Stimulated activated CD4-positive, alpha-beta T cell treated with anti-CD3 and anti-CD28 coated beads, Interleukin-1b, Interleukin-23, amount 100 ng/mL, for 24 hours (primary cell): ENCODE measurements around the gene THOP1.
A peak's percentile ranks its signal among the peaks of the same experiment; 100 is the strongest.

Experiments used
- DNase-seq, 4 experiments: peaks; one replicate each; pipeline ENCODE4 v3.0.0-alpha.2; 2020; ENCODE audit warnings: low read depth in 4 of 4, low spot score in 1 of 4

THOP1 gene

DNA sequence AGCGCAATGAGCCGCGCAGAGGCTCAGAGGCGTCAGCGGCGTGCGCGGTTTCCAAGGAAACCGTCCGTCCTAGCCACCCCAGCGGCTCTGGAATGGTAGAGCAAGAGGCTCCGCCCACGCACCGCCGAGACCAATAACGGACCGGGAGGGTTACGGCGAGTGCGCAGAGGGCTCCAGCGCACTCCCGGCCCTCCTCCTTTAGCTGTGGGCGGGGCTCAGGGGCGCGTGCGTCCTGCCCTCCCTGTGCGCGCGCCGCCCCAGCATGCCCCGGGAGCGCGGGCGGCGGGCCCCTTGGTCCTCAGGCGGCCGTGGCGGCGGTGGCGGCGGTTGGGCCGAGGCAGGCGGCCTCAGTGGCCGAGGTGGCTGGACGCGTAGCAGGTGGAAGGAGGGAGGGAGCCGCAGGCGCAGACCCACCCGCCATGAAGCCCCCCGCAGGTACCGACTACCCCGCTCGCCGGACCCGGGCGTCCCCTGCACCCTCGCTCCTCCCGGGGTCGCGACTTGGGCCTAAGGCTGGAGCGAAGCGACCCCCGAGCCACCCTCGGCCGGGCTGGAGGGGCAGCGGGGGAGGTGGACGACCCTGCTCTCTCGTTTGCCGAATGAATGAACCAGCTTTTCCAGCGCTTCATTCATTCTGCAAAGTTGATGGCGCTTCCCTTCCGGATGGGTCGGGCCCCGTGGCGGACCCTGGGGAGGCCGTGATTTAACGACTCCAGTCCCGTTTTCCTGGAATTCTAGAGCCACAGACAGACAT is at the start of gene THOP1:
Gene THOP1 (plus strand): TSS at position 260 of the 754 bp plus-strand sequence. CDS start 160 bp downstream, at position 420.
- peak; percentile 97 to 100 (median 100) for DNase-seq

DNA sequence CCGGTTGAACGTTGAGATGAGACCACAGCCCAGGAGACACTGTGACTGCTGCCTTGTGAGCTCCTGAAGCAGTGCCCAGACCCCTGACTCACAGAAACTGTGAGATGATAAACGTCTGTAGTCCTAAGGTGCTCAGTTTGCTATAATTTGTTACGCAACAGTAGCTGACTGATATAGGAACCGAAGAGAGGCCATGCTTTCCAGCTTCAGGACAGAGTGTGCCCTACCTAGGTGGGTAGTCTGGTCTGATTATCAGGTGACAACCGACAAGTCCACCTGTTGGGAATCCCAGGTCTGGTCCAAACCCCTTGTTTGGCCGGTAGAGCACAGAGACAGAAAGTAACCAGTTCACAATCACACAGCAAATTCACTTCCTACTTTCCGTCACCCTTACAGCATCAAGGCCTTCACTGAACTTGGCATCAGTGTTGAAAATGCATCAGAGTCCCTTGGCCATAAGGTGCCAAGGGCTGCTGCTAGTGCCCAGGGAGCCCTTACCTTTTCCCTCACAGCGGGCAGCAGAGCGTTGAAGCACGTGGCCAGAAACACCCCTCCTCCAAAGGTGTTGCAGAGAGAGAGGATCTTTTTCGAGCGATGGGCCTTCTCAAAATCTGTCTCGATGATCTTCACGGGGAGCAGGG is 48.6 kb upstream of the THOP1 start:
- DNase-seq: no peak

DNA sequence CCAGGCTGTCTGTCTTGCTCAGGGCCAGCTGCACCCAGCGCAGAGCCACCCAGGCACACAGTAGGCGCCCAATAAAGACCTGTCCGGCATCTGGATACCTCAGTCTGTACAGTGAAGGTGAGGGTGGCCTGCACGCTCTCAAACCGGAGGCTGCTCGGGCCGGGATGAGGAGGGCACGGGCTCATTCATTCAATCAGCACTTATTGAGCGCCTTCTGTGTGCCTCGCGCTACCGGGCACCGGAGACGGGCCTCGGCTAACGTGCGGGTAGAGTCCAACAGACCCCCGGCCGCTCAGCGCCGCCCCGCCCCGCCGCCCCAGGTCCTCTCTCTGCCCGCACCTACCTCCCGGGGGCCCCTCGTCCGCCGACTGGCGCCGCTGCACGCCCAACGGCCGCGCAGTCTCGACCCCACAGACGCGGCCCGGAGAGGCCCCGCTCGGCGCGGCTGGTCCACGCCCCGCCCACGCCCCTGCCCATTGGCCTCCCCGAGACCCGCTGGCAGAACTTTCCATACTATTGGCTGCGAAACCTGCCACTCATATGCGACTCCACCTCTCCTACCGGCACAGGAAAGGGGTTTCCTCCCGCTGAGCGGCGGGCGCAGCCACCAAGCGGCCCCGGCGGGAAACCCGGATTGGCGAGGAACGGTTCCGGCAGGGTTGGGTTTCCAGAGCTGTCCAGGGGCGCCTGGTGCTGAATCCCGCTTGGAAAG is 45.5 kb upstream of the THOP1 start, which contains the start of gene SLC39A3:
Gene SLC39A3 (minus strand): TSS at position 416 of the 712 bp plus-strand sequence. CDS start 2,760 bp downstream, outside the sequence.
- peak; percentile 99 to 100 (median 99) for DNase-seq

DNA sequence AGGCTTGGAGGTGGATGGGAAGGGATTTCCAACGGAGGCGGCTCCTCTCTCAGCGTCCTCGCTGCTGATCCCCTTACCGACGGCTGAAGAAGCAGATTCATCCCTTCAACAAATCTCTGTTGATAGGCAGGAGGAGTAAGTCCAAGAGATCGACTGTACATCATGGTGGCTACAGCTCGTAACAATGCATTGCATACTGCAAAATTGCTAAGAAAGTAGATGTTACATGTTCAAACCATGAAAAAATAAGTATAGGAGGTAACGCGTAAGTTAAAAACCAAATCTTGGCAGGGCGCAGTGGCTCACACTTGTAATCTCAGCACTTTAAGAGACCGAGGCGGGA is 45.0 kb upstream of the THOP1 start:
- no peak for DNase-seq

DNA sequence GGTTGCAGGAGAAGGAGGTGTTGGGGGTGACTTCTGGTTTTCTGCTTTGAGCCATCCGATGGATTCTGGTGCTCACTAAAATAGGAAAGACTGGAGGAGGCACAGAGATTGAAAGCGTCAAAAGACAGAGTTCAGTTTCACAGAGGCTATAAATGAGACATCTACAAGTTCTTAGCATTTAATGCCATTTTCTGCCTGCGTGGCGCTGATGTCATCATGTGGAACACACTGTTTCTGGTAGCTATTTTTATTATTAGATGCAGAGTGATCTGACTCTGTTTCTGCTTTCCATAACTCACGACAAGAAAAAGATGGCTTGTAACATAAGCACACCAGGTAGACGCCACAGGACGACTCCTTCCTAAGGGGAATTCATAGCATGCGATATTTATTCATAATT is 42.2 kb upstream of the THOP1 start:
- no peak for DNase-seq

DNA sequence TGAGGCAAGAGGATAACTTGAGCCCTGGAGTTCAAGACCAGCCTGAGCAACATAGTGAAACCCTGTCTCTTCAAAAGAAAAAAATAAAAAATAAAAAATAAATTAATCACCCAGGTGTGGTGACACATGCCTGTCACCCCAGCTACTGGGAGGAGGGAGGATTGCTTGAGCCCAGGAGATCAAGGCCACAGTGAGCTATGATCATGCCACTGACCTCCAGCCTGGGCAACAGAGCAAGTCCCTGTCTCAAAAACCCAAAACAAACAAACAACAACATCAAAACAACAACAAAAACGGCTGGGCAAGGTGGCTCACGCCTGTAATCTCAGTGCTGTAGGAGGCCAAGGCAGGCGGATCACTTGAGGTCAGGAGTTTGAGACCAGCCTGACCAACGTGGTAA is 41.2 kb upstream of the THOP1 start:
- DNase-seq: no peak

DNA sequence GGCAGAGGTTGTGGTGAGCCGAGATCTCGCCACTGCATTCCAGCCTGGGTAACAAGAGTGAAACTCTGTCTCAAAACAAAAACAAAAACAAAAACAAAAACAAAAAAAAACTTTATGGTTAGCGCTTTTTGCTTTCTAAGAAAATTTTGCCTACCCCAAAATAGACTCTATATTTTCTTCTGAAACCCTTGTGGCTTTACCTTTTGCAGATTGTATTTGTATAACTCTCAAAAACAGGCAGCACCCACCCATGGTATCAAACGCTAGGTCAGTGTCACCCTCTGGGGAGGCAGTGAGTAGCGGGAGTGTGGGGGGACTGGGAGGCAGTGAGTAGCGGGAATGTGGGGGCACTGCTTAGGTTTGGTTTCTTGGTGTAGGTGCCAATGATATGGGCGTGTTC is 38.0 kb upstream of the THOP1 start:
- DNase-seq: no peak

DNA sequence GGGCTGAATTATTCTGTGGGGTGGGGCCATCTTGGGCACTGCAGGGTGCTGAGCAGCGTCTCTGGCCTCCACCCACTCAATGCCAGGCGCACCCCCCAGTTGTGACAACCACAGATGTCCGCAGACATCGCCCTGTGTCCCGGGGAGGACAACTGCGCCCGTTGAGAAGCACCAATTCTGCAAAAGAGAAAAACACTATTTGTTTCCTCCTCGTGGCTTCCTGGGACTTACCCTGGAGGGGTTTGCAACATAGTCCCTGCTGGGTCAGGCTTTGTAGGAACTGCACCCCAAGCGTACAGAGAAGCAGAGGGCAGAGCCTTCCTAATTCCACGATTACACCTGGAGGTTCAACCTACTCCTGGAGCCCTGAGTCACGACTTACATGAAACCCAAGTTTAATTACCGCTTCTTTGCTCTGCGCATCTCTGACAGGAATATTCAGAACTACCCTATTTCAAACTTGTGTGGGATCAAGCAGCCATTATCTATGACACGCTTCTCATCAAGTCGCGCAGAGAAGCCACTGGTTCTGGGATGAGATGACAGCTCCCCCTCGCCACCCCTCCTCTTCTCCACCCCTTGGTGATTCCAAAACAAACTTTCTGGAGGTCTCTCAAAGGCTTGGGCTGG is 34.4 kb upstream of the THOP1 start:
- DNase-seq: no peak

DNA sequence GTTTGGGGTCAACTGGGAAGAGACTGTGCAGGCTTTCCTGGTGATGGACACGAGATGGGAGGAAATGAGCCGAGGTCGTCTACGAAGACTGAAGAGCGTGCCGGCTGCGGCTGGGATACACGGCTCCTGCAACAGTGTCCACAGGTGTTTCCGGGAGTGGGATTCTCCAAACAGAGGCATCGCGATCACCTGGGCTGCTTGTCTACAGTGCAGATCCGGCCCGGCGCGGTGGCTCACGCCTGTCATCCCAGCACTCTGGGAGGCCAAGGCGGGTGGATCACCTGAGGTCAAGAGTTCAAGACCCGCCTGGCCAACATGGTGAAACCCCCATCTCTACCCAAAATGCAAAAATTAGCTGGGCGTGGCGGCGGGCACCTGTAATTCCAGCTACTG is 33.9 kb upstream of the THOP1 start:
- DNase-seq: no peak

DNA sequence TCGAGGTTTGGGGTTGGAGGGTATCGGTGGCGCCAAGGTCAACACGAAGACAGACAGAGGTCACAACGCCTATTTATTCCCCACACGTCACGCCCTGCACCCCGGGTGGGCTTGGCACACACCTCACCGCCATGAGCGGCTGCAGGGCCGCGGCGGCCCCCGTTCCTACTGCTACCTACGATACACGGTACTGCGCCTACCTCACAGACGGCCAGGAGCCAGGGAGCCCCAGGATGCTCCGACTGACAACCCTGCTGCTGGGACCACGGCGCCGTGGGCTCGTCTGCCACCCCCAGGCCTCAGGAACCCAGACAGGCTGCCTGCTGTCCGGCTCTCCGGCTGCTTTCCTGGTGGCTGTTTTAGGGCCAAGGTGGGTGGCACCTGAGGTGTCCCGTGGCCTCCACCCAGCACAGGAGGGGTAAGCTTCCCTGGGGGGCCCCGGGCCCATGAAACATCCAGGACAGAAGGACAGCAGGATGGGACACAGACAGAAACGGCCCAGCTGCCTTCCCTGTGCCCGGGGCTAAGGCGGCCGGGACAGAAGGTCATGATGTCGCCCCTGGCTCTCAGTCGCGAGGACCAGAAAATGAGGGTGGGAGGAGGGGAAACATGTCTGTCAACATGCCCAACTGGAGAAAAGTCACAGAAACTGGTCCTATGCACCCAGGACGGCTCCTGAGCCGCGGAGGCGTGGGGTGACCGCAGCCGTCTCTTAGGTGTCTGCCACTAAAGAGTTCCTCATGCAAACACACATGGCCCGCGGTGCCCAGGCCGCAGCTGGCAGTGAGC is 30.4 kb upstream of the THOP1 start:
- no peak for DNase-seq

DNA sequence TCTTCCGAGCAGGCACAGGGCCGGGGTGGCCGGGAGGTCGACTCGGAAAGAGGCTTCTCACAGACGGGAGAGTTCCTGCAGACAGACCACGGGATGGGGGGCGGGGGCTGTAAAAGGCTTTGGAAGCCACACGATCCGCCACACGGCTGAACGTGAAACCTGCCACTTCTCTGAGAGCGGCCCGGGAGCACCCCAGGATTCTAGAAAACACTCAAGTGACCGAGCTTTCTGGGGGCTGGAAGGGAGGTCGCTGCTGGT is 29.9 kb upstream of the THOP1 start:
- DNase-seq: no peak

DNA sequence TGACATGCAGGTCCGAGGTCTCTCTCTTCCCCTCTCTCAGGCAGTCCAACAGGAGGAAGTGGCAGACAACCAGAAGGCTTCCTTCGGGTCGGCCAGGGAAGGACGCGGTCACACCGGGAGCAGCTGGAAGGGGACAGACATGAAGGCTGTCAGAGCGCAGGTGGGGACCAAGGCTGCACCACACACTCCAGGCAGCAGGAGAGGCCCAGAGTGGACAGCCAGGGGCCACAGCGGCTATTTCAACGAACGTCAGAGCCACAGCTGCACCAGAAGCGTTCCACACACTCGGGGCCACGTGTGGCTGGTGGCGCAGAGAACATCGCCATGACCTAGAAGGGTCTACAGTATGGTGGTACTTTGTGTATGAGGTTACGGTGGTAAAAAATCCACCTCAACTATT is 29.5 kb upstream of the THOP1 start:
- DNase-seq: no peak

DNA sequence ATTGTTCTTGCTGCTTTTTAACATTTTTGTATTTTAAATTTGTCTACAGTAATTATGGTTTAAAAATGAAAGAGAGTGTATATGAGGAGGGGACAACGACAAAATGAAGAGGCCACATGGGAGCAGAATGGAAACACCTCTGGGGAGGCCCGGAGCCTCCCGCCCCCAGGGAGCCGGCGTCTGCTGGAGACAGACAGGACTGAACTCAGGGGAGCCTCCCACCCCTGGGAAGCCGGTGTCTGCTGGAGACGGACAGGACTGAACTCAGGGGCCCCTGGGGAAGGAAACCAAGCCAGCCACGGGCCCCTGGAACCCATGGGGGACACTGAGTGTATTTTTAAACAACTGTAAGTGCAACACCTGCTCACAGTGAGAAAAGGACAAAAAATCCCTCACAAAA is 28.8 kb upstream of the THOP1 start:
- DNase-seq: no peak

DNA sequence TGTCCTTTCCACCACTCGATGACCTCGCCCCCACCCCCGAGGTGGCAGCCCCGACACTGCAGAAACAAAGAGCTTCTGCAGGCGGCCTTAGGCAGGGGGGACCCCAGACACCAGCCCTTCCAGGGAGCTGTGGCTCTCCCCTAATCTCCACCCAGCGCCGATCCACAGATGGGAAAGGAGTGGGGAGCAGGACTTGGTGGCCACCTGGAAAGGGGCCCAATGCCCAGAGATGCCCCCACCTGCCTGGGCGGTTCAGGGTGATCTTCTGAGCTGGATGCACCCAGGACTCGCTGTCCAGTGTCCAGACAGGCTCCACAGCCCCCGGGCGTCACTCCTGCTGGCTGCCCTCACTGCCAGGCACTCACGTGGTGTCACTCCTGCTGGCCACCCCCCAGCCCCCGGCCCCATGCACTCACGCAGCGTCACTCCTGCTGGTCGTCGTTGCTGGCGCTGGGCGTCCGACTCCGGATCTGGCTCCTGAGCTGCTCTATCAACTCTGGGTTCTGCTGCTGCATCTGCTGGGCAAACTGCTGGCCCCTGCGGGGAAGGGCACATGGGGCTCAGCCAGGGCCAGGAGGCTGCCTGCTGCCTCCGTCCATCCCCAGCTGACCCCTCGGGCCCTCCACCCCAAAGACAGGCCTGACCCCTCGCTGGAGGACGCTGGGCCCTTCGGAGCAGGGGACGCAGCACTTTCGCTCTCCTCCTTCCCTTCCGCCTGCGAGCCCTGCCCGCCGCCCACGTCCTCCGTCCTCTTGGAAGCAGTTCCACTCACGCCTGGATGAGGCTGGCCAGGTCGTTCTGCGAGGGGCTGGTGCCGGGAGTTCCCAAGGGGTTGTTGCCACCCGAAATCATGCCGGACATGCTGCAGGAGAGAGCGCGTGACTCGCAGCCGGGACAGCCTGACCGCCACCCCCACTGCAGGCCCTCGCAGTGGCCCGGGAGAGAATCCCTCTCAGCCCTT is 28.1 kb upstream of the THOP1 start:
- DNase-seq: no peak

DNA sequence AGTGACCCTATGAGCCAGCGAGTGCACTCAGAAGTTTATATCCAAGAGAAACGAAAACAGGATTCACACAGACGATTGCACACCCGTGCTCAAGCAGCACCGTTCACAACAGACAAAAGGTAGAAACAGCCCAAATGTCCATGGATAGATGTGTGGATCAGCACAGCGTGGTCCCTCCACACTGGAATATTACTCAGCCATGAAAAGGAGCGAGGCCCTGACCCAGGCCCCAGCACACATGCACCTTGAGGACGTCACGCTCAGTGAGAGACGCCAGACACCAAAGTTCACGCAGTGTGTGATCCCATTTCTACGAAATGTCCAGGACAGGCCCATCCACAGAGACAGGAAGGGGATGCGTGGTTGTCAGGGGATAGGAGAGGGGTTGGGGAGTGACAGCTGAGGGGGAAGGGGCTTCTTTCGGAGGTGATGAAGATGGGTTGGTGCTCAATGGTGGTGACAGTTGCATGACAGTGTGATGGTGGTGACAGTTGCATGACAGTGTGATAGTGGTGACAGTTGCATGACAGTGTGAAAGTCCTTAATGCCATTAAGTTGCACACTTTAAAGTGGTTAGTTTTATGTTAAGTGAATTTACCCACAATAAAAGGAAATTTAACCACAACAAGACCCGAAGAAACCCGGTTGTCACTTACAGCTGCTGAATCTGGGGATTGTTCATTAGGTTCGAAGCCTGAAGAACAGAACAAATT is 26.5 kb upstream of the THOP1 start:
- no peak for DNase-seq

DNA sequence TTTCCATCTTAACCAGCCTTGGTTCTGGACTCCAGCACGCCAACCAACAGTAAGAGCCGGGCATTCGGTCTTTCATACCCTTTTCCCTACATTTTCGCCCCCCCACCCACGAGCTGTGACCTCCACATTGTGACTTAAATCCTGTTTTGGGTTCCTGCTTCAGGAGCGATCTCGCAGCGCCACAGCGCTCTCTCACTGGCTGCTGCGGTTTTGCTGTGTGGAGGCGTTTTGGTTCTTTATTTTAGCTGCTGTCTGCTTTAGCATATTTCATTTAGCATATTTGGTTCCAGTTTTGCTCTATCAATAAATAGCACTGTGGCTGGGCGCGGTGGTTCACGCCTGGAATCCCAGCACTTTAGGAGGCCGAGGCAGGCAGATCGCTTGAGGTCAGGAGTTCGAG is 25.9 kb upstream of the THOP1 start:
- DNase-seq: no peak

DNA sequence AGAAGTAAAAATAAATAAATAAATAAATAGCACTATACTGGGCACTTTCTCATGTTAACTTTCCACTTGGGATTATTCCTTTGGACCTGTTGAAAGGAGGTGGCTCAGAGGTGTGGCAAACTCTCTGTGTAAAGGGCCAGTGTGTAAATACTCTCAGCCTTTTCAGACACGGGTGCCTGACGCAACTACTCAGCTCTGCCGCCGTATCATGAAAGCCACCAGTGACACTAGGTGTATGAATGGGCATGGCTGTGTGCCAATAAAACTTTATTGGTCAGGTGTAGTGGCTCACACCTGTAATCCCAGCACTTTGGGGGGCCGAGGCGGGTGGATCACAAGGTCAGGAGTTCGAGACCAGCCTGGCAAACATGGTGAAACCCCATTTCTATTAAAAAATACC is 25.3 kb upstream of the THOP1 start:
- no peak for DNase-seq

DNA sequence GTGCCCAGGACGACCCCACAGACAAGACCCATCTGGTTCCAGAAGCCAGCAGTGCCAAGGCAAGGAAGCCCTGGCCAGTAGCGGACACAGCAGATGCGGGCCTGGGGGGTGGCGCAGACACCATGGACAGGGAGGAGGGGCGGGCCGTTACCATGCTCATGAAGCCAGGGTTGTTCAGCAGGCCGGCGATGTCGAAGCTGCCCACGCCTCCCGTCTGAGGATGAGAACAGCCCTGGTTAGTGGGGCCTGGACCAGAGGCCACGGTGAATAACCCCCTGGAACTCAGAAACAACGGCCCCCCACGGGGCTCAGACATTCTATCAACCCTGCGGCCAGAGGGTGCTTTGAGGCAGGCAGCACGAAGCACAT is 24.0 kb upstream of the THOP1 start:
- no peak for DNase-seq
